WERI-Rb-1 (cell line): ENCODE results near the gene GAPT.

Source experiments
- DNase-seq: peaks from one replicate; pipeline ENCODE4 v3.0.0-alpha.2; 2020
- H3K27ac ChIP-seq: fragments of 250-450 bp; sonication (Bioruptor Pico); 2 replicates; pipeline ENCODE4 v1.5.1; 2020; ENCODE audit warnings: mild to moderate bottlenecking, moderate library complexity
- H3K27me3 ChIP-seq: fragments of 250-450 bp; sonication (Bioruptor Pico); 2 replicates; pipeline ENCODE4 v1.5.1; 2021; ENCODE audit warnings: mild to moderate bottlenecking, low read depth, moderate library complexity; ENCODE audit not compliant: insufficient read depth, severe bottlenecking
- H3K36me3 ChIP-seq: fragments of 250-450 bp; sonication (Bioruptor Pico); 2 replicates; pipeline ENCODE4 v1.5.1; 2020; ENCODE audit warnings: mild to moderate bottlenecking, moderate library complexity
- H3K4me3 ChIP-seq: 2 replicates; pipeline ENCODE4 v1.5.1; 2011; ENCODE audit warnings: low read depth, mild to moderate bottlenecking, control low read depth, low read length
- H3K9me3 ChIP-seq: fragments of 250-450 bp; sonication (Bioruptor Pico); 2 replicates; pipeline ENCODE4 v1.5.1; 2021; ENCODE audit warnings: mild to moderate bottlenecking, moderate library complexity; ENCODE audit not compliant: severe bottlenecking
- CTCF ChIP-seq: IDR thresholded peaks from 2 replicates; pipeline ENCODE4 v1.5.1; 2011; ENCODE audit warnings: low read depth, mild to moderate bottlenecking, control low read depth, inconsistent platforms, low read length

GAPT gene

GRCh38 chr5:58491216-58491892 is at the start of gene GAPT:
TSS of gene GAPT (plus strand) at chr5:58491435. CDS start at chr5:58494537, 3,102 bp downstream.
- H3K27ac ChIP-seq = no peak within 1 kb of the TSS
- TF ChIP-seq CTCF = no peak
- DNase-seq = no peak
- H3K27me3 ChIP-seq = no peaks in the 10 kb centered on the region
- H3K9me3 ChIP-seq = no peaks in the 10 kb centered on the region
- H3K36me3 ChIP-seq = no peaks in the 10 kb centered on the region
- H3K4me3 ChIP-seq = no peak within 1 kb of the TSS

DNA sequence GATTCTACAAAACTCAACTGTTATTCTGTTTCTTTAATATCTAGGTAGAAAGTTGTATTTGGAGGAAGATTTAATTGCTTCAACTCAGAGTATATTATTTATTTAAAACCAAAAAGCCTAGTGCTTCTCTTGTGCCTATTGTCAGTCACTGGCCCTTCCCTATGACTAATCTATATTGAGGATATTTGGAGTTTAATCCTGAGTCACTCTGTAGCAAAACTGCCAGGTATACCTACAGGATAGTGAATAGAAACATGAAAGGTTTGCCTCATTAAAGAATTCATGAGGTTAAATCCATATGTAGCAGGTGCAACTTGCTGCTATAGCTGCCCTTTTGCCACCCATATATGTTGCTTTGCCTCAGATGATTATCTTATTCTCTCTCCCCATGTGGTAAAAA is 46.4 kb upstream of the GAPT start:
- Histone ChIP-seq H3K27ac (no peak overlapping the region), H3K36me3 (no peaks in the 10 kb centered on the region), H3K27me3 (no peaks in the 10 kb centered on the region), H3K9me3 (no peaks in the 10 kb centered on the region), H3K4me3 (no peak overlapping the region)
- TF ChIP-seq CTCF = no peak
- DNase-seq = no peak

GRCh38 chr5:58446024-58446423 is 45.2 kb upstream of the GAPT start:
- H3K27ac ChIP-seq = no peak overlapping the region
- H3K27me3 ChIP-seq = no peaks in the 10 kb centered on the region
- no peak for DNase-seq
- H3K4me3 ChIP-seq = no peak overlapping the region
- TF ChIP-seq CTCF = no peak
- no peaks in the 10 kb centered on the region for H3K9me3 ChIP-seq
- no peaks in the 10 kb centered on the region for H3K36me3 ChIP-seq

DNA sequence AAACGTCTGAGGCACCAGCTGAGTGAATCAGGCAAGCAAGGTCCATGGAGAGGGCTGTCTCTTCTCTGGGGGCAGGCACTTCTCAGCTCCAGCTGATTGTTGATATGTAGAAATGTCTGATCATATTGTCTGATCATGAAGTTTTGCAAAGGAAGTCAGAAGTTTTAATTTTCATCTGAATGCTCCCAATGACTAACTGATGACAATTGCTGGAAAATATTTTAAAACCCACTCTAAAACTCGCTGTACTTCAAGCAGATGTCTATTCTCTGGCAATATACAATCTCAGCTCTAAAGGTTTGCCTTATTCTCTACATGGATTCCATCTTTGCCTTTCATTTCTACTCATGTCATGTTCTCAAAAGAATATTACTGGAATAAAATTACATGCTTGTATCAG is 44.0 kb upstream of the GAPT start:
- no peak overlapping the region for H3K27ac ChIP-seq
- H3K4me3 ChIP-seq = no peak overlapping the region
- H3K36me3 ChIP-seq = no peaks in the 10 kb centered on the region
- DNase-seq = no peak
- no peaks in the 10 kb centered on the region for H3K9me3 ChIP-seq
- TF ChIP-seq CTCF = no peak
- H3K27me3 ChIP-seq = no peaks in the 10 kb centered on the region

DNA sequence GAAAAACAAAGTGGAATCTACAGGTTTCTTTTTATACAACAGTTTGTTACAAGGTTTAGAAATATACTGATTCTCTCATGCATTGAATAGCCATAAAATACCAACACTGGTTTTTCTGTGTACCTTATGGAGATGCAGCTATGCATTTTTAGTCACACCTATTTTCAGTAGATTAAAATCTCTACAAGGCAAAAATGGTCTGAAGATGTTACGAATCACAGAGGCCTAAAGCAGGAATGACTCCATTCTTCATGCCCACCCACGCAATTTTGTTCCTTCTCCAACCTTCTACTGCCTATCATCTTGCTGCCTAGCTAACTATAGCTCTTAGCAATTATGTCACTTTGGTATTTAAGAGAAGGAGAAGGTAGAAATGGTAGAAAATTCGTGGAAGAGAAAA is 41.2 kb upstream of the GAPT start:
- no peak for TF ChIP-seq CTCF
- Histone ChIP-seq H3K27ac (no peak overlapping the region), H3K27me3 (no peaks in the 10 kb centered on the region), H3K36me3 (peaks cover 6% of the 10 kb centered on the region), H3K9me3 (no peaks in the 10 kb centered on the region), H3K4me3 (no peak overlapping the region)
- DNase-seq = no peak
